ENCODE data around the gene RIT2.

The RIT2 gene

DNA sequence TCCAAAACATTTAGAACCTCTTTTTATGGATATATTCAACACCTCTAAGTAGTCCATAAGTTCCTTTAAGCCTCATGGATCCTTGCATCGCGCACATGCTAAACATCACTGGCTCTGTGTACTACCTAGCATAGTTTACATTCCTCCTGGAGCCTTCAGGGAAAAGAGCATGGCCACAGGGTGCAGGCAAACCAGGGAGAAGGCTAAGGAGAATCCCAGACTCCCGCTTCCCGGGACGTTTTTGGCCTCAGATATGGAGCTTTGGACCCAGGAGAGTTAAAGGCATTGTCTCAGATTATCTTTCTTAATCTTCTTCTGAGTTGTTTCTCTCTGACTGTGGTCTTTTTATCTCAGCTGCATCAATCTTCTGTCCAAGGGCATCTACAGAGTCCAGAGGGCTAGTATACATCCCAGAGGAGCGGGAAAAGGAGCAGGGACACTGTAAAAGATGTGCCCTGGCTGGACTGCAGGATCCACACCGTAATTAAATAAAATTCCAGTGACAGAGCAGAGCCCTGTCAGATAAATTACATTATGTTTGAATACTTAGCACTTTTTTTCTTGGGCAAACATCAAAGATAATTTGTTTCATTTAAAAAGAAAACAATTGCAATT lies 36.9 kb downstream of the RIT2 start:
- no peak overlapping the region for H3K4me3 ChIP-seq (ENCODE audit: low read depth, low read length)
- no peak for DNase-seq (ENCODE audit: low read depth, low spot score)
- in situ Hi-C loops (cut with HindIII; ENCODE audit: low sequenced_read_pairs): no loop called here
- TF ChIP-seq, protein P1, sequence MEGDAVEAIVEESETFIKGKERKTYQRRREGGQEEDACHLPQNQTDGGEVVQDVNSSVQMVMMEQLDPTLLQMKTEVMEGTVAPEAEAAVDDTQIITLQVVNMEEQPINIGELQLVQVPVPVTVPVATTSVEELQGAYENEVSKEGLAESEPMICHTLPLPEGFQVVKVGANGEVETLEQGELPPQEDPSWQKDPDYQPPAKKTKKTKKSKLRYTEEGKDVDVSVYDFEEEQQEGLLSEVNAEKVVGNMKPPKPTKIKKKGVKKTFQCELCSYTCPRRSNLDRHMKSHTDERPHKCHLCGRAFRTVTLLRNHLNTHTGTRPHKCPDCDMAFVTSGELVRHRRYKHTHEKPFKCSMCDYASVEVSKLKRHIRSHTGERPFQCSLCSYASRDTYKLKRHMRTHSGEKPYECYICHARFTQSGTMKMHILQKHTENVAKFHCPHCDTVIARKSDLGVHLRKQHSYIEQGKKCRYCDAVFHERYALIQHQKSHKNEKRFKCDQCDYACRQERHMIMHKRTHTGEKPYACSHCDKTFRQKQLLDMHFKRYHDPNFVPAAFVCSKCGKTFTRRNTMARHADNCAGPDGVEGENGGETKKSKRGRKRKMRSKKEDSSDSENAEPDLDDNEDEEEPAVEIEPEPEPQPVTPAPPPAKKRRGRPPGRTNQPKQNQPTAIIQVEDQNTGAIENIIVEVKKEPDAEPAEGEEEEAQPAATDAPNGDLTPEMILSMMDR (IDR thresholded peaks at IDR 0.05; ENCODE audit: low read depth, low read length): no peak

- TF ChIP-seq, protein P1 (IDR thresholded peaks at IDR 0.05; ENCODE audit: low read depth, low read length): no peak
- in situ Hi-C loops (cut with HindIII; ENCODE audit: low sequenced_read_pairs): no loop called here
- DNase-seq (ENCODE audit: low read depth, low spot score): no peak
- no peak overlapping the region for H3K4me3 ChIP-seq (ENCODE audit: low read depth, low read length)
These were observed 37.8 kb downstream of the RIT2 start for GRCh38 chr18:43077510-43078308.

DNA sequence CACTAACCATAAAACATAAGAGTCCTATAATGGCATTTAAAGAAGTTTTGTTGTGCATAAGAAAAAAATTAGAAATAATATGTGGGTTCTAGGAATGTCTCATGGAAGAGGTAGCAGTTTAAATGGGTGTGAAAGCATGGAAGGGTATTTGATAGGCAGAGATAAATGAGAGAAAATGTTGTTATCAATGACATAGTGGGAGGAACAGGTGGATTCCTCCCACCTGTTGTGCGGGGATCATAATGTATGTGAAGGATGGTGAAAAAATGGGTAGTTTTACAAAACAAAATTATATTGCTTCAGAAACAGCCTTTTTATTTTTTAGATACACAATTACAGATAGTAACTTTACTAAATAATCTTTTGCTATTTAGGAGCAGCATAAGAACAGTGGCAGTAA lies 41.7 kb downstream of the RIT2 start:
- in situ Hi-C loops (cut with HindIII; ENCODE audit: low sequenced_read_pairs): no loop called here
- no peak overlapping the region for H3K4me3 ChIP-seq (ENCODE audit: low read depth, low read length)

GRCh38 chr18:43068781-43069180 lies 46.7 kb downstream of the RIT2 start:
- in situ Hi-C loops (cut with HindIII; ENCODE audit: low sequenced_read_pairs): no loop called here
- no peak for DNase-seq (ENCODE audit: low read depth, low spot score)
- TF ChIP-seq, protein P1 (IDR thresholded peaks at IDR 0.05; ENCODE audit: low read depth, low read length): no peak
- H3K4me3 ChIP-seq (ENCODE audit: low read depth, low read length): no peak overlapping the region

More for the DNA sequence above, 41.7 kb downstream of the RIT2 start:
- no peak for DNase-seq (ENCODE audit: low read depth, low spot score)
- TF ChIP-seq, protein P1 (IDR thresholded peaks at IDR 0.05; ENCODE audit: low read depth, low read length): no peak

DNA sequence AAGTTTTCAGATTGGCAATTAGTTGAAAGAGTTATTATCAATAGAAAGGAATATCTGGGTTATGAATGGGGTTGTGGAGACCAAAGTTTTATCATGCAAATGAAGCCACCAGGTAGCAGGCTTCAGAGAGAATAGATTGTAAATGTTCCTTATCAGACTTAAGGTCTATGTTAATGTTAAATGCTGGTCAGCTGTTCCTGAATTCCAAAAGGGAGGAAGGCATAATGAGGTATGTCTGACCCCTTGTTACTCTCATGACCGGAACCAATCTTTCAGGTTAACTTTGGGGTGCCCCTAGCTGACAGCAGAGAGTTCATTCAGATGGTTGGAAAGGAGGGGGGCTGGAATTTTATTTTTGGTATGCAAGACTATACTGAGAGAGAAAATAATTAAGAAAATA lies 47.9 kb downstream of the RIT2 start:
- in situ Hi-C loops (cut with HindIII; ENCODE audit: low sequenced_read_pairs): no loop called here
- H3K4me3 ChIP-seq (ENCODE audit: low read depth, low read length): no peak overlapping the region
- TF ChIP-seq, protein P1 (IDR thresholded peaks at IDR 0.05; ENCODE audit: low read depth, low read length): no peak
- DNase-seq (ENCODE audit: low read depth, low spot score): no peak

DNA sequence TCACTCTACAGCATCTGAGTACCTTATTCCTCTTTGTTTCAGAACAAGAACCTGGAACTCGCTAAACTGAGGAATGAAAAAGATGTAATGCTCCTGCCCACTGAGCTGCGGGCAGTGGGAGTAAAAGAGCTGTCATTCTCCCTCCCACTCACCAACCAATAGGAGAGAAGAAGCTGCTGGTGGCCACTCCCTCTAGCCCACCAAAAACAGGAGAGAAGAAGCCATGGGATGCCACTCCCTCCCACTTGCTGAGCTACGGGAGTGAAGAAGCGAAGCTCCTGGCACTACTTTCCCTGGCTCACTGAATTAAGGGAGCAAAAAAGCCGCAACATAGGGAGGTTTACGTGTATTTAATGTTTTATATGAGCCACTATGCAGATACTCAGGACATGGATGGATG lies 53.7 kb downstream of the RIT2 start:
- in situ Hi-C loops (cut with HindIII; ENCODE audit: low sequenced_read_pairs): no loop called here
- DNase-seq (ENCODE audit: low read depth, low spot score): no peak
- TF ChIP-seq, protein P1 (IDR thresholded peaks at IDR 0.05; ENCODE audit: low read depth, low read length): no peak
- H3K4me3 ChIP-seq (ENCODE audit: low read depth, low read length): no peak overlapping the region
